ENCODE measurements around the gene SH3RF3. TPM values are rescaled to one million over a fixed set of nuclear protein-coding genes. Genes with fewer than 3 reads are reported as not detected.

The SH3RF3 gene
- total RNA-seq, 1 donor from 2014 or later = 7.3 TPM

GRCh38 chr2:109182426-109182825 lies 53.4 kb downstream of the SH3RF3 start:
- Histone ChIP-seq H2AFZ (ENCODE audit: low read depth, low read length) (no peak overlapping the region), H3K4me1 (ENCODE audit: insufficient read depth, low read length) (peaks cover 11% of the 10 kb centered on the region), H3K9me3 (ENCODE audit: insufficient read depth, low read depth, low read length) (no peaks in the 10 kb centered on the region), H3K79me2 (ENCODE audit: insufficient read depth, low read length) (peaks cover 8% of the 10 kb centered on the region), H3K4me2 (ENCODE audit: low read length) (no peak overlapping the region), H3K9ac (ENCODE audit: low read length) (no peak overlapping the region), H3K4me3 (ENCODE audit: insufficient read depth, low read depth, low read length) (no peak overlapping the region), H3K36me3 (ENCODE audit: insufficient read depth, low read length) (no peaks in the 10 kb centered on the region), H4K20me1 (ENCODE audit: insufficient read depth, low read length) (peaks cover 8% of the 10 kb centered on the region), H3K27ac (ENCODE audit: low read depth, low read length) (no peak overlapping the region), H3K27me3 (ENCODE audit: insufficient read depth, low read length) (no peaks in the 10 kb centered on the region)
- H3K36me3 Mint-ChIP-seq (ENCODE audit: low read depth, unreplicated experiment) = peaks cover 14% of the 10 kb centered on the region
- FAIRE-seq (no peak), DNase-seq (ENCODE audit: low read depth) (no peak)
- H3K27ac Mint-ChIP-seq (ENCODE audit: unreplicated experiment) = no peak overlapping the region
- peaks cover 13% of the 10 kb centered on the region for H3K4me1 Mint-ChIP-seq (ENCODE audit: low read depth, unreplicated experiment)
- H3K27me3 Mint-ChIP-seq (ENCODE audit: low read depth, unreplicated experiment) = peaks cover 4% of the 10 kb centered on the region
- peaks cover 16% of the 10 kb centered on the region for H3K9me3 Mint-ChIP-seq (ENCODE audit: unreplicated experiment)
- TF ChIP-seq EZH2 (IDR thresholded peaks at IDR 0.05; ENCODE audit: insufficient read depth, low read length) (no peak), CTCF (IDR thresholded peaks at IDR 0.05; ENCODE audit: insufficient read depth, low read depth, low read length) (no peak)
- no peak overlapping the region for H3K4me3 Mint-ChIP-seq (ENCODE audit: unreplicated experiment)

GRCh38 chr2:109183871-109184270 lies 54.9 kb downstream of the SH3RF3 start:
- TF ChIP-seq CTCF (IDR thresholded peaks at IDR 0.05; ENCODE audit: insufficient read depth, low read depth, low read length) = no peak
- TF ChIP-seq EZH2 (IDR thresholded peaks at IDR 0.05; ENCODE audit: insufficient read depth, low read length) = no peak
- no peak overlapping the region for H3K4me3 Mint-ChIP-seq (ENCODE audit: unreplicated experiment)
- DNase-seq (ENCODE audit: low read depth) (no peak), FAIRE-seq (no peak)
- Histone ChIP-seq H3K4me2 (ENCODE audit: low read length) (no peak overlapping the region), H3K9me3 (ENCODE audit: insufficient read depth, low read depth, low read length) (no peaks in the 10 kb centered on the region), H4K20me1 (ENCODE audit: insufficient read depth, low read length) (peaks cover 14% of the 10 kb centered on the region), H3K27ac (ENCODE audit: low read depth, low read length) (no peak overlapping the region), H3K36me3 (ENCODE audit: insufficient read depth, low read length) (no peaks in the 10 kb centered on the region), H3K79me2 (ENCODE audit: insufficient read depth, low read length) (peaks cover 8% of the 10 kb centered on the region), H3K4me3 (ENCODE audit: insufficient read depth, low read depth, low read length) (no peak overlapping the region), H2AFZ (ENCODE audit: low read depth, low read length) (no peak overlapping the region), H3K4me1 (ENCODE audit: insufficient read depth, low read length) (peaks cover 11% of the 10 kb centered on the region), H3K9ac (ENCODE audit: low read length) (no peak overlapping the region), H3K27me3 (ENCODE audit: insufficient read depth, low read length) (no peaks in the 10 kb centered on the region)
- peaks cover 16% of the 10 kb centered on the region for H3K9me3 Mint-ChIP-seq (ENCODE audit: unreplicated experiment)
- H3K27ac Mint-ChIP-seq (ENCODE audit: unreplicated experiment) = no peak overlapping the region
- H3K36me3 Mint-ChIP-seq (ENCODE audit: low read depth, unreplicated experiment) = peaks cover 14% of the 10 kb centered on the region
- H3K4me1 Mint-ChIP-seq (ENCODE audit: low read depth, unreplicated experiment) = peaks cover 13% of the 10 kb centered on the region
- peaks cover 9% of the 10 kb centered on the region for H3K27me3 Mint-ChIP-seq (ENCODE audit: low read depth, unreplicated experiment)

GRCh38 chr2:109184368-109184767 lies 55.4 kb downstream of the SH3RF3 start:
- H3K27me3 Mint-ChIP-seq (ENCODE audit: low read depth, unreplicated experiment) = peaks cover 13% of the 10 kb centered on the region
- no peak overlapping the region for H3K27ac Mint-ChIP-seq (ENCODE audit: unreplicated experiment)
- peaks cover 16% of the 10 kb centered on the region for H3K9me3 Mint-ChIP-seq (ENCODE audit: unreplicated experiment)
- Histone ChIP-seq H3K27ac (ENCODE audit: low read depth, low read length) (no peak overlapping the region), H3K9ac (ENCODE audit: low read length) (no peak overlapping the region), H4K20me1 (ENCODE audit: insufficient read depth, low read length) (peaks cover 14% of the 10 kb centered on the region), H3K4me3 (ENCODE audit: insufficient read depth, low read depth, low read length) (no peak overlapping the region), H3K36me3 (ENCODE audit: insufficient read depth, low read length) (no peaks in the 10 kb centered on the region), H3K9me3 (ENCODE audit: insufficient read depth, low read depth, low read length) (no peaks in the 10 kb centered on the region), H3K79me2 (ENCODE audit: insufficient read depth, low read length) (peaks cover 8% of the 10 kb centered on the region), H3K4me1 (ENCODE audit: insufficient read depth, low read length) (peaks cover 11% of the 10 kb centered on the region), H3K27me3 (ENCODE audit: insufficient read depth, low read length) (no peaks in the 10 kb centered on the region), H2AFZ (ENCODE audit: low read depth, low read length) (no peak overlapping the region), H3K4me2 (ENCODE audit: low read length) (no peak overlapping the region)
- H3K4me1 Mint-ChIP-seq (ENCODE audit: low read depth, unreplicated experiment) = peaks cover 13% of the 10 kb centered on the region
- peaks cover 14% of the 10 kb centered on the region for H3K36me3 Mint-ChIP-seq (ENCODE audit: low read depth, unreplicated experiment)
- DNase-seq (ENCODE audit: low read depth) (no peak), FAIRE-seq (no peak)
- TF ChIP-seq CTCF (IDR thresholded peaks at IDR 0.05; ENCODE audit: insufficient read depth, low read depth, low read length) (no peak), EZH2 (IDR thresholded peaks at IDR 0.05; ENCODE audit: insufficient read depth, low read length) (no peak)
- no peak overlapping the region for H3K4me3 Mint-ChIP-seq (ENCODE audit: unreplicated experiment)
